ENCODE measurements around the gene CCDC6. TPM values are rescaled to one million over a fixed set of nuclear protein-coding genes. Genes with fewer than 3 reads are reported as not detected.

CCDC6 gene
- total RNA-seq, 1 experiment from 2014 or later = 58.4 TPM

DNA sequence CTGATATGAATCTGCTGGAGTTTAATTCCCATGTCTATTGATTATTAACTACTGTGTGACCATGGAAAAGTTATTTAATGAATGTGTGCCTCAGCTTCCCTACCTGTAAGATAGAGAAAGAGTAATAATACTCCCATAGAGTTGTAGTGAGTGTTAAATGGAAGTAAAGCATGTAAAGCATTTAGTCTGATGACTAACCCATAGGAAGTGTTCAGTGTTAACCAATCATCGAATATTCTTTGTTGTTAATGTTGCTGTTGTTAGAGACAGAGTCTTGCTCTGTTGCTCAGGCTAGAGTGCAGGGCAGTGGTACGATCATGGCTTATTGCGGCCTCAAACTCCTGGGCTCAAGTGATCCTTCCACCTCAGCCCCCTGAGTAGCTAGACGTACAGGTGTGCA, 36.2 kb upstream of the CCDC6 start:
- H3K4me3 Mint-ChIP-seq = no peak overlapping the region
- peaks cover 0 to 5% (median 0%) of the 10 kb centered on the region in 3 experiments; a peak in 3 of 7 replicates for H3K36me3 Mint-ChIP-seq (ENCODE audit: insufficient read depth in 1 of 3, low read depth in 3 of 3)
- H3K9me3 Mint-ChIP-seq = peaks cover 0 to 3% of the 10 kb centered on the region in 2 experiments; a peak in 1 of 5 replicates
- no peak overlapping the region for H2BK120ac ChIP-seq (ENCODE audit: low read depth, low read length, poor library complexity, severe bottlenecking)
- H3K27me3 Mint-ChIP-seq (ENCODE audit: low read depth) = peaks cover 1% of the 10 kb centered on the region; the same call in 1 of the 2 replicates
- no CpG with 5 or more reads among the region's 4 CpGs for WGBS (ENCODE audit: extremely low coverage, insufficient read length, low lambda C conversion rate)
- no peaks in the 10 kb centered on the region for H3K23me2 ChIP-seq (ENCODE audit: insufficient read length, low read depth, low read length, poor library complexity, severe bottlenecking)
- H3K27ac Mint-ChIP-seq = no peak overlapping the region
- H3K4me1 ChIP-seq (ENCODE audit: insufficient read depth, low read length) = peaks cover 7% of the 10 kb centered on the region; the same call in 1 of the 2 replicates
- no peaks in the 10 kb centered on the region for H4K20me1 ChIP-seq (ENCODE audit: control insufficient read depth, insufficient read depth, insufficient read length)
- H2AK5ac ChIP-seq (ENCODE audit: insufficient read length, low read length) = no peak overlapping the region
- no peak overlapping the region for H2BK12ac ChIP-seq (ENCODE audit: insufficient read length, low read depth, low read length)
- no peak overlapping the region for H3K27ac ChIP-seq (ENCODE audit: insufficient read length, low read depth, low read length)
- no peak for TF ChIP-seq CTCF (conservative IDR thresholded peaks at IDR 0.05)
- no peak overlapping the region for H2BK5ac ChIP-seq (ENCODE audit: insufficient read length, low read length)
- H3K79me2 ChIP-seq (ENCODE audit: insufficient read depth, low read length) = no peaks in the 10 kb centered on the region
- H3K4me1 Mint-ChIP-seq = peaks cover 27 to 30% of the 10 kb centered on the region in 2 experiments
- no peak overlapping the region for H3K14ac ChIP-seq (ENCODE audit: insufficient read depth, low read length)
- no peaks in the 10 kb centered on the region for H3K79me1 ChIP-seq (ENCODE audit: insufficient read depth, low read depth, low read length, poor library complexity, severe bottlenecking)
- no peak overlapping the region for H4K5ac ChIP-seq (ENCODE audit: insufficient read length, low read depth, low read length)
- no peak overlapping the region for H3K4me2 ChIP-seq (ENCODE audit: insufficient read depth, insufficient read length, low read length)
- H3K4ac ChIP-seq (ENCODE audit: low read depth, low read length) = no peak overlapping the region
- H3T11ph ChIP-seq (ENCODE audit: low read length) = no peak overlapping the region
- H2BK20ac ChIP-seq (ENCODE audit: low read depth, low read length, poor library complexity, severe bottlenecking) = no peak overlapping the region
- H3K56ac ChIP-seq (ENCODE audit: insufficient read length, low read depth, low read length) = no peak overlapping the region
- H3K9ac ChIP-seq (ENCODE audit: extremely low read depth, insufficient read length, low read length) = no peak overlapping the region
- H4K8ac ChIP-seq (replicated peaks; ENCODE audit: insufficient read length, low read depth, low read length) = no peak overlapping the region
- H3K9me3 ChIP-seq (ENCODE audit: control insufficient read depth, low read depth, low read length) = no peaks in the 10 kb centered on the region
- no peak overlapping the region for H3K23ac ChIP-seq (ENCODE audit: insufficient read length, low read depth, low read length)
- H2AFZ ChIP-seq (ENCODE audit: low read length) = no peak overlapping the region
- H3K18ac ChIP-seq (ENCODE audit: insufficient read length, low read depth, low read length) = no peak overlapping the region
- DNase-seq = no peak
- H4K91ac ChIP-seq (ENCODE audit: insufficient read length, low read depth, low read length) = no peak overlapping the region
- no peak overlapping the region for H2BK15ac ChIP-seq (ENCODE audit: low read depth, low read length)
- no peaks in the 10 kb centered on the region for H3K27me3 ChIP-seq (ENCODE audit: insufficient read depth, low read length)
